GM12878 (cell line): ENCODE measurements around the gene ETFRF1.

Experiments used
- CEBPB ChIP-seq, 2 experiments: fragments of 150-350 bp in 1 of 2; IDR thresholded peaks; 2 replicates each; pipeline ENCODE4 v1.6.1; 2012 to 2014; ENCODE audit warnings: low read depth in 2 of 2, low read length in 2 of 2, borderline replicate concordance in 1 of 2, inconsistent platforms in 1 of 2
- CREB1 ChIP-seq: IDR thresholded peaks from 2 replicates; pipeline ENCODE4 v1.6.1; 2012; ENCODE audit warnings: low read depth, mild to moderate bottlenecking, inconsistent platforms
- EP300 ChIP-seq, 2 experiments: fragments of 150-350 bp in 1 of 2; IDR thresholded peaks; 2 replicates each; pipeline ENCODE4 v1.6.1; 2011 to 2012; ENCODE audit warnings: low read depth in 2 of 2, low read length in 2 of 2, borderline replicate concordance in 1 of 2, improper control_type of control experiment in 1 of 2, inconsistent platforms in 1 of 2; ENCODE audit not compliant: control insufficient read depth in 1 of 2
- ESRRA ChIP-seq: IDR thresholded peaks from 2 replicates; pipeline ENCODE4 v1.6.1; 2012; ENCODE audit warnings: mild to moderate bottlenecking, low read length, improper control_type of control experiment
- EZH2 ChIP-seq: IDR thresholded peaks from 2 replicates; pipeline ENCODE4 v1.6.1; 2012; ENCODE audit warnings: low read depth, mild to moderate bottlenecking, control low read depth, inconsistent platforms, low read length, borderline replicate concordance; ENCODE audit not compliant: control insufficient read depth
- JUND ChIP-seq: IDR thresholded peaks from 2 replicates; pipeline ENCODE4 v1.6.1; 2012; ENCODE audit warnings: low read depth, mild to moderate bottlenecking, low read length, improper control_type of control experiment, moderate library complexity
- POLR2A ChIP-seq: IDR thresholded peaks from 2 replicates; pipeline ENCODE4 v1.6.1; 2011; ENCODE audit warnings: low read depth, mild to moderate bottlenecking, low read length
- RAD21 ChIP-seq: IDR thresholded peaks from 2 replicates; pipeline ENCODE4 v1.6.1; 2011; ENCODE audit warnings: mild to moderate bottlenecking, low read depth, low read length, moderate library complexity; ENCODE audit not compliant: insufficient read depth
- SIN3A ChIP-seq: IDR thresholded peaks from 2 replicates; pipeline ENCODE4 v1.6.1; 2012; ENCODE audit warnings: low read depth, low read length, improper control_type of control experiment
- SUZ12 ChIP-seq: fragments of 200-600 bp; sonication (generic); IDR thresholded peaks from one replicate; pipeline ENCODE4 v1.6.1; 2018; ENCODE audit warnings: antibody characterized with exemption, mild to moderate bottlenecking; ENCODE audit not compliant: unreplicated experiment
- ZZZ3 ChIP-seq: IDR thresholded peaks from 2 replicates; pipeline ENCODE4 v1.6.1; 2011; ENCODE audit warnings: low read depth; ENCODE audit not compliant: control insufficient read depth, insufficient read length
- TF ChIP-seq, protein P1 (sequence below): IDR thresholded peaks from 2 replicates; pipeline ENCODE4 v1.6.1; 2011; ENCODE audit warnings: mild to moderate bottlenecking, low read depth, low read length, moderate library complexity; ENCODE audit not compliant: insufficient replicate concordance
- TF ChIP-seq, protein P2 (sequence below), 3 experiments: IDR thresholded peaks in 2 of 3; conservative IDR thresholded peaks in 1 of 3; 2 replicates each; pipeline ENCODE4 v1.5.1; 2011; ENCODE audit warnings: low read depth in 3 of 3, low read length in 3 of 3, mild to moderate bottlenecking in 3 of 3, control low read depth in 2 of 3, moderate library complexity in 2 of 3, inconsistent platforms in 1 of 3, mixed read lengths in 1 of 3; ENCODE audit not compliant: control insufficient read depth in 2 of 3, insufficient read depth in 1 of 3; ENCODE audit errors: extremely low read depth in 1 of 3
- TF ChIP-seq, protein P3 (sequence below): fragments of 450-650 bp; IDR thresholded peaks from 2 replicates; pipeline ENCODE4 v1.6.1; 2017; ENCODE audit warnings: mild to moderate bottlenecking, moderate library complexity

DNA sequence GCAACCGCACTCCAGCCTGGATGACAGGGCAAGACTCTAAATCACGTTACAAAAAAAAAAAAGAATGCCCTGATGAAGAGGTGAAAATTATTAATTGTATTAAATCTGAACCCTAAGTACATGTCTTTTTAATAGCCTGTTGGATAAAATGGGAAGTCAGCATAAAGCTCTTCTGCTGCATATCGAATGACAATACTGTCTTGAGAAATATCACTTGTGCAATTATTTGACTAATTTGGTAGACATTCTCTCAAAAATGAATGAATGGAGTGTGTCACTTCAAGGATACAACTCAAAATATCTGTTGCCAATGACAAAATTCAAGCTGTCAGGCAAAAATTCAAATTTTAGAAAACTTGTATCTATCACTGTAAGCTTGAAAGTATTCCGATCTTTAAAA lies 39.0 kb upstream of the ETFRF1 start:
- TF ChIP-seq POLR2A: no peak
- no peak for TF ChIP-seq EP300 (IDR thresholded peaks at IDR 0.05; ENCODE audit: borderline replicate concordance in 1 of 2, control insufficient read depth in 1 of 2, low read depth in 2 of 2, low read length in 2 of 2)
- no peak for TF ChIP-seq ZZZ3
- no peak for TF ChIP-seq SUZ12
- TF ChIP-seq, protein P1, sequence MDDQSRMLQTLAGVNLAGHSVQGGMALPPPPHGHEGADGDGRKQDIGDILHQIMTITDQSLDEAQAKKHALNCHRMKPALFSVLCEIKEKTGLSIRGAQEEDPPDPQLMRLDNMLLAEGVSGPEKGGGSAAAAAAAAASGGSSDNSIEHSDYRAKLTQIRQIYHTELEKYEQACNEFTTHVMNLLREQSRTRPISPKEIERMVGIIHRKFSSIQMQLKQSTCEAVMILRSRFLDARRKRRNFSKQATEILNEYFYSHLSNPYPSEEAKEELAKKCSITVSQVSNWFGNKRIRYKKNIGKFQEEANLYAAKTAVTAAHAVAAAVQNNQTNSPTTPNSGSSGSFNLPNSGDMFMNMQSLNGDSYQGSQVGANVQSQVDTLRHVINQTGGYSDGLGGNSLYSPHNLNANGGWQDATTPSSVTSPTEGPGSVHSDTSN: no peak
- TF ChIP-seq, protein P2, sequence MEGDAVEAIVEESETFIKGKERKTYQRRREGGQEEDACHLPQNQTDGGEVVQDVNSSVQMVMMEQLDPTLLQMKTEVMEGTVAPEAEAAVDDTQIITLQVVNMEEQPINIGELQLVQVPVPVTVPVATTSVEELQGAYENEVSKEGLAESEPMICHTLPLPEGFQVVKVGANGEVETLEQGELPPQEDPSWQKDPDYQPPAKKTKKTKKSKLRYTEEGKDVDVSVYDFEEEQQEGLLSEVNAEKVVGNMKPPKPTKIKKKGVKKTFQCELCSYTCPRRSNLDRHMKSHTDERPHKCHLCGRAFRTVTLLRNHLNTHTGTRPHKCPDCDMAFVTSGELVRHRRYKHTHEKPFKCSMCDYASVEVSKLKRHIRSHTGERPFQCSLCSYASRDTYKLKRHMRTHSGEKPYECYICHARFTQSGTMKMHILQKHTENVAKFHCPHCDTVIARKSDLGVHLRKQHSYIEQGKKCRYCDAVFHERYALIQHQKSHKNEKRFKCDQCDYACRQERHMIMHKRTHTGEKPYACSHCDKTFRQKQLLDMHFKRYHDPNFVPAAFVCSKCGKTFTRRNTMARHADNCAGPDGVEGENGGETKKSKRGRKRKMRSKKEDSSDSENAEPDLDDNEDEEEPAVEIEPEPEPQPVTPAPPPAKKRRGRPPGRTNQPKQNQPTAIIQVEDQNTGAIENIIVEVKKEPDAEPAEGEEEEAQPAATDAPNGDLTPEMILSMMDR (IDR thresholded peaks at IDR 0.05 in 2 of 3, conservative IDR thresholded peaks at IDR 0.05 in 1 of 3; ENCODE audit: control insufficient read depth in 2 of 3, extremely low read depth in 1 of 3, insufficient read depth in 1 of 3, low read depth in 3 of 3, low read length in 3 of 3): no peak
- TF ChIP-seq JUND: no peak
- TF ChIP-seq EZH2: no peak
- no peak for TF ChIP-seq RAD21
- TF ChIP-seq CEBPB (IDR thresholded peaks at IDR 0.05; ENCODE audit: borderline replicate concordance in 1 of 2, low read depth in 2 of 2, low read length in 2 of 2): no peak
- no peak for TF ChIP-seq SIN3A
- TF ChIP-seq ESRRA: no peak
- TF ChIP-seq, protein P3, sequence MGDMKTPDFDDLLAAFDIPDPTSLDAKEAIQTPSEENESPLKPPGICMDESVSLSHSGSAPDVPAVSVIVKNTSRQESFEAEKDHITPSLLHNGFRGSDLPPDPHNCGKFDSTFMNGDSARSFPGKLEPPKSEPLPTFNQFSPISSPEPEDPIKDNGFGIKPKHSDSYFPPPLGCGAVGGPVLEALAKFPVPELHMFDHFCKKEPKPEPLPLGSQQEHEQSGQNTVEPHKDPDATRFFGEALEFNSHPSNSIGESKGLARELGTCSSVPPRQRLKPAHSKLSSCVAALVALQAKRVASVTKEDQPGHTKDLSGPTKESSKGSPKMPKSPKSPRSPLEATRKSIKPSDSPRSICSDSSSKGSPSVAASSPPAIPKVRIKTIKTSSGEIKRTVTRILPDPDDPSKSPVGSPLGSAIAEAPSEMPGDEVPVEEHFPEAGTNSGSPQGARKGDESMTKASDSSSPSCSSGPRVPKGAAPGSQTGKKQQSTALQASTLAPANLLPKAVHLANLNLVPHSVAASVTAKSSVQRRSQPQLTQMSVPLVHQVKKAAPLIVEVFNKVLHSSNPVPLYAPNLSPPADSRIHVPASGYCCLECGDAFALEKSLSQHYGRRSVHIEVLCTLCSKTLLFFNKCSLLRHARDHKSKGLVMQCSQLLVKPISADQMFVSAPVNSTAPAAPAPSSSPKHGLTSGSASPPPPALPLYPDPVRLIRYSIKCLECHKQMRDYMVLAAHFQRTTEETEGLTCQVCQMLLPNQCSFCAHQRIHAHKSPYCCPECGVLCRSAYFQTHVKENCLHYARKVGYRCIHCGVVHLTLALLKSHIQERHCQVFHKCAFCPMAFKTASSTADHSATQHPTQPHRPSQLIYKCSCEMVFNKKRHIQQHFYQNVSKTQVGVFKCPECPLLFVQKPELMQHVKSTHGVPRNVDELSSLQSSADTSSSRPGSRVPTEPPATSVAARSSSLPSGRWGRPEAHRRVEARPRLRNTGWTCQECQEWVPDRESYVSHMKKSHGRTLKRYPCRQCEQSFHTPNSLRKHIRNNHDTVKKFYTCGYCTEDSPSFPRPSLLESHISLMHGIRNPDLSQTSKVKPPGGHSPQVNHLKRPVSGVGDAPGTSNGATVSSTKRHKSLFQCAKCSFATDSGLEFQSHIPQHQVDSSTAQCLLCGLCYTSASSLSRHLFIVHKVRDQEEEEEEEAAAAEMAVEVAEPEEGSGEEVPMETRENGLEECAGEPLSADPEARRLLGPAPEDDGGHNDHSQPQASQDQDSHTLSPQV: no peak
- TF ChIP-seq CREB1: no peak
